HL-60 (cell line): ENCODE results near the gene INHBE.

Experiments
- CTCF ChIP-seq: IDR thresholded peaks from one replicate; pipeline ENCODE4 v1.5.1; 2011; ENCODE audit warnings: low read length, control low read depth, inconsistent platforms; ENCODE audit not compliant: insufficient read depth
- GABPA ChIP-seq: IDR thresholded peaks from 2 replicates; pipeline ENCODE4 v1.6.1; 2012; ENCODE audit warnings: low read depth
- POLR2AphosphoS5 ChIP-seq: IDR thresholded peaks from 2 replicates; pipeline ENCODE4 v1.6.1; 2012; ENCODE audit warnings: low read depth
- TF ChIP-seq, protein P1 (sequence below): IDR thresholded peaks from 2 replicates; pipeline ENCODE4 v1.6.1; 2012; ENCODE audit warnings: low read depth; ENCODE audit not compliant: insufficient replicate concordance

DNA sequence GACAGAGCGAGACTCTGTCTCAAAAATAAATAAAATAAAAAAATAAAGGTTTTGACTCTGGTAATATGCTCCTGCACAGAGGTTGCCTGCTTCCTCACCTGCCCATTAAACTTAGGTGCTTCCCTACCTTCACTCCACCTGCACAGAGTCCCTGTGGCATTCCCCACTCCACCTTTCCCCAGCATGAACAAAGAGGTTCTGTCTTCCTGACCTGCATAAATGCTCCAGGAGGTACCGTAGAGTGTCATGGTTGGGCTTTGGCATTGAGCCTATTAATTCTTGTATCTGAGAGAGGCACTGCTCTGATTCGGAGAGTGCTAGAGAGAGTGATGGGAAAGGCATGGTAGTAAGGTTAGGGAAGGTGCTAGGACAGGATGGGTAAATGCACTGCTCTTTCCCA, 18.3 kb downstream of the INHBE start:
- TF ChIP-seq CTCF (no peak), GABPA (no peak), POLR2AphosphoS5 (no peak)
- TF ChIP-seq, protein P1, sequence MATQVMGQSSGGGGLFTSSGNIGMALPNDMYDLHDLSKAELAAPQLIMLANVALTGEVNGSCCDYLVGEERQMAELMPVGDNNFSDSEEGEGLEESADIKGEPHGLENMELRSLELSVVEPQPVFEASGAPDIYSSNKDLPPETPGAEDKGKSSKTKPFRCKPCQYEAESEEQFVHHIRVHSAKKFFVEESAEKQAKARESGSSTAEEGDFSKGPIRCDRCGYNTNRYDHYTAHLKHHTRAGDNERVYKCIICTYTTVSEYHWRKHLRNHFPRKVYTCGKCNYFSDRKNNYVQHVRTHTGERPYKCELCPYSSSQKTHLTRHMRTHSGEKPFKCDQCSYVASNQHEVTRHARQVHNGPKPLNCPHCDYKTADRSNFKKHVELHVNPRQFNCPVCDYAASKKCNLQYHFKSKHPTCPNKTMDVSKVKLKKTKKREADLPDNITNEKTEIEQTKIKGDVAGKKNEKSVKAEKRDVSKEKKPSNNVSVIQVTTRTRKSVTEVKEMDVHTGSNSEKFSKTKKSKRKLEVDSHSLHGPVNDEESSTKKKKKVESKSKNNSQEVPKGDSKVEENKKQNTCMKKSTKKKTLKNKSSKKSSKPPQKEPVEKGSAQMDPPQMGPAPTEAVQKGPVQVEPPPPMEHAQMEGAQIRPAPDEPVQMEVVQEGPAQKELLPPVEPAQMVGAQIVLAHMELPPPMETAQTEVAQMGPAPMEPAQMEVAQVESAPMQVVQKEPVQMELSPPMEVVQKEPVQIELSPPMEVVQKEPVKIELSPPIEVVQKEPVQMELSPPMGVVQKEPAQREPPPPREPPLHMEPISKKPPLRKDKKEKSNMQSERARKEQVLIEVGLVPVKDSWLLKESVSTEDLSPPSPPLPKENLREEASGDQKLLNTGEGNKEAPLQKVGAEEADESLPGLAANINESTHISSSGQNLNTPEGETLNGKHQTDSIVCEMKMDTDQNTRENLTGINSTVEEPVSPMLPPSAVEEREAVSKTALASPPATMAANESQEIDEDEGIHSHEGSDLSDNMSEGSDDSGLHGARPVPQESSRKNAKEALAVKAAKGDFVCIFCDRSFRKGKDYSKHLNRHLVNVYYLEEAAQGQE: no peak
